Measurements from ENCODE around the gene TTC22.

The TTC22 gene

DNA sequence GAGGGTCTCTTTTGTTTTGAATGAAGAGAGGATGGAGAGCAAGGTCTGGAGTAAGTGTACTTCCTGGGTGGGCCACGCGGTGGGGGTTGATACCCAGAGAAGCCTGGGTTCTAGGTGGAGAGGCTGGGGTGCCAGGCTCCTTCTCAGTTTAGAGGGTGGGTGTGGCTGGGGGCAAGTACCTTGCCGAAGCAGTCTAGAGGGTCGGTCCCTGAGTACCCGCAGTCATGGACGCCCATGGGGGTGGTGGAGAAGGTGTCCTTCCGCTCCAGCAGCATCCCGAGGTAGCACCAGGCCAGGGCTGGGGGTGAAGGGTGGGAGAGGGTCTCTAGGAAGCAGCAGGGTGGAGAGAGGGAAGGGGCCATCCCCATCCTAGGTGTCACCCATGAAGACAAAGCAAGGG lies 14.3 kb downstream of the TTC22 start:
- TF ChIP-seq, protein P1, sequence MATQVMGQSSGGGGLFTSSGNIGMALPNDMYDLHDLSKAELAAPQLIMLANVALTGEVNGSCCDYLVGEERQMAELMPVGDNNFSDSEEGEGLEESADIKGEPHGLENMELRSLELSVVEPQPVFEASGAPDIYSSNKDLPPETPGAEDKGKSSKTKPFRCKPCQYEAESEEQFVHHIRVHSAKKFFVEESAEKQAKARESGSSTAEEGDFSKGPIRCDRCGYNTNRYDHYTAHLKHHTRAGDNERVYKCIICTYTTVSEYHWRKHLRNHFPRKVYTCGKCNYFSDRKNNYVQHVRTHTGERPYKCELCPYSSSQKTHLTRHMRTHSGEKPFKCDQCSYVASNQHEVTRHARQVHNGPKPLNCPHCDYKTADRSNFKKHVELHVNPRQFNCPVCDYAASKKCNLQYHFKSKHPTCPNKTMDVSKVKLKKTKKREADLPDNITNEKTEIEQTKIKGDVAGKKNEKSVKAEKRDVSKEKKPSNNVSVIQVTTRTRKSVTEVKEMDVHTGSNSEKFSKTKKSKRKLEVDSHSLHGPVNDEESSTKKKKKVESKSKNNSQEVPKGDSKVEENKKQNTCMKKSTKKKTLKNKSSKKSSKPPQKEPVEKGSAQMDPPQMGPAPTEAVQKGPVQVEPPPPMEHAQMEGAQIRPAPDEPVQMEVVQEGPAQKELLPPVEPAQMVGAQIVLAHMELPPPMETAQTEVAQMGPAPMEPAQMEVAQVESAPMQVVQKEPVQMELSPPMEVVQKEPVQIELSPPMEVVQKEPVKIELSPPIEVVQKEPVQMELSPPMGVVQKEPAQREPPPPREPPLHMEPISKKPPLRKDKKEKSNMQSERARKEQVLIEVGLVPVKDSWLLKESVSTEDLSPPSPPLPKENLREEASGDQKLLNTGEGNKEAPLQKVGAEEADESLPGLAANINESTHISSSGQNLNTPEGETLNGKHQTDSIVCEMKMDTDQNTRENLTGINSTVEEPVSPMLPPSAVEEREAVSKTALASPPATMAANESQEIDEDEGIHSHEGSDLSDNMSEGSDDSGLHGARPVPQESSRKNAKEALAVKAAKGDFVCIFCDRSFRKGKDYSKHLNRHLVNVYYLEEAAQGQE (IDR thresholded peaks at IDR 0.05; ENCODE audit: insufficient read depth in 1 of 2, low read depth in 2 of 2, low read length in 2 of 2): no peak
- TF ChIP-seq POLR2AphosphoS5 (IDR thresholded peaks at IDR 0.05; ENCODE audit: low read depth, low read length) (no peak), SIN3A (IDR thresholded peaks at IDR 0.05; ENCODE audit: borderline replicate concordance, insufficient read depth, low read length) (no peak), FOXP2 (optimal IDR thresholded peaks at IDR 0.05; ENCODE audit: borderline replicate concordance, extremely low read depth, extremely low read length, insufficient read depth) (no peak), TAF1 (IDR thresholded peaks at IDR 0.05; ENCODE audit: borderline replicate concordance, insufficient read depth, low read length) (no peak)

DNA sequence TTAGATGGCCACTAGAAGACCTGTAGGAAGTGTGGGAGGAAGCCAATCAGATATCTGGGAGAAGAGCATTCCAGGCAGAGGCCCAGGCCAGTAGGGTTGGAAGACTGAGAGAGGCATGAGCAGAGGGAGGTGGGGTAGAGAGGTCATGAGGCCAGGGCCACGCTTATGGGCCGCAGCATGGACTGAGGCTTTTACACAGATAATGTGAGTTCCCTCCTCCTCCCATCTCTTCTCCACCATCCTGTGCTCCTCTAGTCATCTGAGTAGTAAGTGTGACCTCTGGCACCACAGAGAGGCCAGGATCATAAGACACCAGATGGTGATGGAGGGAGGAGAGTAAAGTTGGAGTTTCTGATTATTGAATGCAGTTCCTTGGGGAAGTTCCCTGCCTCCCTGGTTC lies 17.1 kb downstream of the TTC22 start:
- TF ChIP-seq FOXP2 (optimal IDR thresholded peaks at IDR 0.05; ENCODE audit: borderline replicate concordance, extremely low read depth, extremely low read length, insufficient read depth): no peak
- no peak for TF ChIP-seq SIN3A (IDR thresholded peaks at IDR 0.05; ENCODE audit: borderline replicate concordance, insufficient read depth, low read length)
- no peak for TF ChIP-seq POLR2AphosphoS5 (IDR thresholded peaks at IDR 0.05; ENCODE audit: low read depth, low read length)

DNA sequence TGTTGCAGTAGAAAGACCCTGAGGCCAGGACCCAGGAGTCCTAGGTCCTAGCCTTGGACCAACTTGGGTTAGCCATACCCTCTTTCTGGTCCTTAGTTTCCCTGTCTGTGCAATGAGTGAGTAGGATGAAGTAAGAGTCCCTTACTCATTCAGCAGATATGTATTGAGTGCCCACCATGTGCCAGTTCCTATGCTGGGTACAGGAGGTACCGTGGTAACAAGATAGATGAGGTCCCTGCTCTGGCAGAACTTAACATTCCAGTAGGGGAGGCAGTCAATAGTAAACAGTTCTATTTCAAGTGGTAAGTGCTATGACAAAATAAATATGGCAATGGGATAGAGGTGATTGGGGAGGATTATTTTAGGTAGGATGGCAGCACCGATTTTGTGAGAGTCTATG lies 18.5 kb downstream of the TTC22 start:
- no peak for TF ChIP-seq POLR2AphosphoS5 (IDR thresholded peaks at IDR 0.05; ENCODE audit: low read depth, low read length)
- TF ChIP-seq TAF1 (IDR thresholded peaks at IDR 0.05; ENCODE audit: borderline replicate concordance, insufficient read depth, low read length): no peak
- TF ChIP-seq, protein P1 (IDR thresholded peaks at IDR 0.05; ENCODE audit: insufficient read depth in 1 of 2, low read depth in 2 of 2, low read length in 2 of 2): no peak
- TF ChIP-seq FOXP2 (optimal IDR thresholded peaks at IDR 0.05; ENCODE audit: borderline replicate concordance, extremely low read depth, extremely low read length, insufficient read depth): no peak
- TF ChIP-seq SIN3A (IDR thresholded peaks at IDR 0.05; ENCODE audit: borderline replicate concordance, insufficient read depth, low read length): no peak

DNA sequence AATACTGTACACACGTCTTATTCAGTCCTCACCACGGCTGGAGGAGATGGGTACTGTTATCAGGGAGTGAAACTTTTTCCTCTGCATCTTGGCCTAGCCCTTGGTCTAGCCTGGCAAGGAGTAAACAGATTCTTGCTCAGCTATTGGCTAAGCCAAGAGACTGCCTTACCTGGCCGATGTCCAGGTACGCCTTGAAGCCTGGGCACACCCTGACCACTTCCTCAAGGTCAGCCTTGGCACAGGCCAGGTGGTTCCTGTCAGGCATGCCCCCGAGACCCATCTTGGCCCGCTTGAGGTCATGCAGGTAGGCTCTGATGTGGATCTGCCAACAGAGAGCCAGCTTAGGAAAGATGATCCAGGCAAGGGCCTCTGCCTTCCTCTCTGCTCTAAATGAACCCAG lies 19.0 kb downstream of the TTC22 start:
- TF ChIP-seq FOXP2 (optimal IDR thresholded peaks at IDR 0.05; ENCODE audit: borderline replicate concordance, extremely low read depth, extremely low read length, insufficient read depth): no peak
- TF ChIP-seq, protein P1 (IDR thresholded peaks at IDR 0.05; ENCODE audit: insufficient read depth in 1 of 2, low read depth in 2 of 2, low read length in 2 of 2): no peak
- TF ChIP-seq SIN3A (IDR thresholded peaks at IDR 0.05; ENCODE audit: borderline replicate concordance, insufficient read depth, low read length): no peak
- TF ChIP-seq POLR2AphosphoS5 (IDR thresholded peaks at IDR 0.05; ENCODE audit: low read depth, low read length): no peak
- TF ChIP-seq TAF1 (IDR thresholded peaks at IDR 0.05; ENCODE audit: borderline replicate concordance, insufficient read depth, low read length): no peak

DNA sequence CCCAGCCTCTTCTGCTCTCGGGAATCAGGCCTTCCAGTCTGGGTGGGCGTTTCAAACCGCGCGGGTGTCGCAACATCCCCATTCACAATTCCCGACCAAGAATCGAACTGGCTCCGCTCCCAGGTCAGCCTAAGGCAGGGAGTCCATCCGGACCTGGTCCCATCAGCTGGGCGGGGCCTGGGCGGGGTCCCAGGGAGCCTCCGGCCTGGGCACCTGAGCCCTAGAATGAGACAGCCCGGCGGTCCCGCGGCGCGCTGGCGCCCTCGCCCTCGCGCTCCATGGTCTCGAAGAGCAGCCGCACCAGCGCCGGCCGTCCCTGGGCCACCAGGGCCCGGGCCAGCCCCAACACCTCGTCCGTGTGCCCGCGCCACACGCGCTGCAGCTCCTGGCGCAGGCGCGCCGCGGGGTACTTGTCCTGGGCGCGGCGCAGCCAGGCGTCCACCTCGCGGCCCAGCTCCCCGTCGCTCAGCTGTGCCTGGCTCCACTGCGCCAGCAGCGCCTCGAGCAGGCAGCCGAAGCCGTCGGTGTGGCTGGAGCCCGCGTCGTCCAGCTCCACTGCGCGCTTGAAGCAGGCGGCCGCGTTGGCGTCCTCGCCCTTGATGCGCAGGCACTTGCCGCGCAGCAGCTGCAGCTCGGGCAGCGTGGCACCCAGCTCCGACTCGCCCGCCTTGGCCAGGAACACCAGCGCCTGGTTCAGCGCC lies 19.9 kb downstream of the TTC22 start:
- no peak for TF ChIP-seq SIN3A (IDR thresholded peaks at IDR 0.05; ENCODE audit: borderline replicate concordance, insufficient read depth, low read length)
- TF ChIP-seq, protein P1 (IDR thresholded peaks at IDR 0.05; ENCODE audit: insufficient read depth in 1 of 2, low read depth in 2 of 2, low read length in 2 of 2): no peak
- TF ChIP-seq POLR2AphosphoS5 (IDR thresholded peaks at IDR 0.05; ENCODE audit: low read depth, low read length): no peak
- TF ChIP-seq TAF1 (IDR thresholded peaks at IDR 0.05; ENCODE audit: borderline replicate concordance, insufficient read depth, low read length): no peak
- TF ChIP-seq FOXP2 (optimal IDR thresholded peaks at IDR 0.05; ENCODE audit: borderline replicate concordance, extremely low read depth, extremely low read length, insufficient read depth): no peak
